ENCODE data around the gene L3MBTL1.
"Not testable (repeated sequence)": the region's sequence is repeated elsewhere in the genome, so short reads cannot be mapped to it uniquely, and the experiment has no call there.

The L3MBTL1 gene
- 8.7 to 13.2 (median 10.8) reads per million in 4 experiments for total RNA-seq

DNA sequence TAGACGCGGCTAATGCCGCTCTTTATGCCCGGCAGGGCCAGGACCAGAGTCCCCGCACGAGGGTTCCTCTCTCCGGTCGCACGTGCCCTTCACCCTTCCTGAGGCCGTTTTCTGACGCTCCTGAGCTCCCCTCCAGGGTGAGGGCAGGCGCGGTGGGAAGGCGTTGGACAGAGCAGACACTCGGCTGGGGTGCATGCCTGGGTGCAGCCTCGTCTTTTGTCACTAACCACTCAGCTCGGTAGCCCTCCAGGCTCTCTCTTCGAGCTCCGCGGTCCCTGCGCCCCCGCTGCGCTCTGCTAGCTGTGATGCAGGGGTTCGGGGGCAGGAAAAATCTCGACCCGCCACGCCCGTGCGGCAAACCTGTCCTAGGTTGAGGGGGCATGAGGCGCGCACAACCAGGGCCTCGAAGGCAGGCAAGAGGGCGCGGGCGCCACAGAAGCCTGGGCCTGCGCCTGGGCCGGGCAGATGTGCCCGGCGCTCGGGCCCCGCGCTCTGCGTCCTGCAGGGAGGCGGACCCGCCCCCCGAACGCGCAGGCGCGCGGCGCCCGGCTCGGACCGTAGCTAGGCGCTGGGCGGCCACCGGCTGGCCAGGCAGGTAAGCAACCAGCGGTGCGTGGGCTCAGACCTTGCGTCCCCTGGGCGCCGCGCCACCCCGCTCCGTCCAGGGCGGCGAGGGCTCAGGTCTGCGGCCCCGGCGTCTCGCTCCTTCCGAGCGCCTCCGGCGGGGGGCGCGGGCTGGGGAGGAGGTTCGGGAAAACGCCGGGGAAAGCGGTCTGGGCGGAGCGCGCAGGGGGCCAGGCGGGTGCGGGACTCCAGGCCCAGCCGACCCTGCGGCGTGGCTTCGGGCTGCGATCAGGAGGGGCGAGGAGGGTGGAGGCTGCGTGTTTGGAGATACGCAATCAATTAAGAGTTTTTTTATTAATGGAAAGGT, at the start of gene L3MBTL1:
TSS of gene L3MBTL1 (plus strand) at position 548 of the 931 bp plus-strand sequence. CDS start 5,807 bp downstream, outside the sequence.
- DNase-seq: no peak

DNA sequence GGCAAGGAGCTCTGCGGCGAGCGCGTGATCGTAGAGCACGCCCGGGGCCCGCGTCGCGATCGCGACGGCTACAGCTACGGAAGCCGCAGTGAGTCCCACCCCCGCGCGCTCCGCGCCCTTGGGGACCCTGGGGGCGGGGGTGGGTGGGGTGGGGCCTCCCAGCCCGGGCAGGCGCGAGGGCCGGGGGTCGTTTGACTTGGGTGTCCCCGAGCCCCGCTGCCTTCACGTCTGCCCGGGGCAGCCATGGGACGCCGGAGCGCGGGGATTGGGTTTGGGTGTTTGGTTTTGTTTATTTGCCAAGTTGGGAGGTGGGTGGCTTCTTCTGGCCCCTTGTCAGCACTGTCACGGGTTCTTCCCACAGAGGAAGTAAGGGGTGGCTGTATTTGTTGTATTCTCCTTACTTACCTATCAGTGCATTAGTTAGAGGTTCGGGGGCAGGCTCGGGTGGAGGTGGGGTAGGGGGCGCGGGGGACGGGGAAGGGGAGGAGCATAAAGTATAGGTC, 49.0 kb upstream of the L3MBTL1 start:
- no peak for DNase-seq

DNA sequence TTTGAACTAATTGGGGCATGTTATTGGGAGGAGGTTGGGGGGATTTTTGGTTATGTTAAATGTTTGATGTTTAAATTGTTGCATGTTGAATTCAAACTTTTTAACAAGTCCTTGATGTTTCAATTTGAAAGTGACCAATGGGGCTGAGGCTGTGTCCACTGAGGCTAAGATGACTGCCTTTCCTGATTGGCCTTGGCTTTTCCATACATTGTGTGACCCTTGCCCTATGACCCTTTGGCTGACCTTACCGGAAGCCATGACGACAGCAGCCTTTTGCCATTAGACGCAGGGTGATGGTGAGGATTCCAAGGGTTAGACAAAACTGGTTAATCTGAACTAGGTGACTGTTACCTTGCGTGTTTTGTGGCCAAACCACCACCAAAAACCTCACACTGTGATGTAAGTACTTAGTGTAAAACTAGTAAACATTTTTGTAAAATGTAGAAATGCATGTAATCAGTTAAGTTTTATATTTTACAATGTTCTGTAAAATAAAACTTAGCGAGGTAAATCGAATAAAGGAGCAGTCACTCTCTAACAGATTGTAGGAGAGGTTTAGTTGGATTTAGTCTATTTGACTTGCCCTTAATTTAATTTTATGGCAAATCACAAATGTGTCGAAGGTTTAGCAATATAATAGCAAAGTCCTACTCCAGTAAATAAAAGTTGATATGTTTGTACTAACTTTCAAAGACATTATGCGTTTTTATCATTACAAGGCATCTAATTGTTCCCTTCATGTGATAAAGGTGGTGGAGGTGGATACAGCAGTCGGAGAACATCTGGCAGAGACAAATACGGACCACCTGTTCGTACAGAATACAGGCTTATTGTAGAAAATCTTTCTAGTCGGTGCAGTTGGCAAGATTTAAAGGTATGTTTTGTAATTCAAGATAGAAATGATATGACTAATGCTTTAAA, 48.2 kb upstream of the L3MBTL1 start:
- no peak for DNase-seq

DNA sequence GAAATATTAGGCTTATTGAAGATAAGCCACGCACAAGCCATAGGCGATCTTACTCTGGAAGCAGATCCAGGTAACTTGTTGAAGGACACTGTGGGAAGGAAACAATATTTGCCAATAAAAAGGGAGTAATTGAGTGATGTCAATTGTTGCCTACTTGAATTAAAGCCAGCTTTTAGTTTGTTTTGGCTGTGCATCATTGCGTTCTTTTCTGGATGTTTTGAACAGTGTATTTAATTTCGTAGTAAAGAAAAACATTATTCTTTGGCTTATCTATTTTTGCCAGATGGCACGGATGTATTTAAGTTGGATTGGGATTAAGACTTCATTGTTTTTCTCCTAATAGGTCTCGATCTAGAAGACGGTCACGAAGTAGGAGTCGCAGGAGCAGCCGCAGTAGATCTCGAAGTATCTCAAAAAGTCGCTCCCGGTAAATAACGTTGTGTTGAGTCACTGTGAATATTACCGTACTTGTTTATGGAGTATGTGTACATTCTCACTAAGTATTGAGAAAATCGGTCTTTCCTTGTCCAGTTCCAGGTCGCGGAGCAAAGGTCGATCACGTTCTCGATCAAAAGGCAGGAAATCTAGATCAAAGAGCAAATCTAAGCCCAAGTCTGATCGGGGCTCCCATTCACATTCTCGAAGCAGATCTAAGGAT, 47.2 kb upstream of the L3MBTL1 start:
- no peak for DNase-seq

DNA sequence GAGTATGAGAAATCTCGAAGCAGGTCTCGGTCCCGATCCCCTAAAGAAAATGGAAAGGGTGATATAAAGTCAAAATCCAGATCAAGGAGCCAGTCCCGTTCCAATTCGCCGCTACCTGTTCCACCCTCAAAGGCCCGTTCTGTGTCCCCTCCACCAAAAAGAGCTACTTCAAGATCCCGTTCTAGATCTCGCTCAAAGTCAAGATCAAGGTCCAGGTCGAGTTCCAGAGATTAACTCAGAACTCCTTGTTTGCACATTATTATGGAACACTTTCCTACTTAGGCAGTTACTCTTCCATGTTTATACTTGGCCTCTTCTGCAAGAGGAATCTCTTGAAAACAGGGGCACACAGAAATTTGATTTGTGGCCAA, 46.7 kb upstream of the L3MBTL1 start:
- DNase-seq: no peak

DNA sequence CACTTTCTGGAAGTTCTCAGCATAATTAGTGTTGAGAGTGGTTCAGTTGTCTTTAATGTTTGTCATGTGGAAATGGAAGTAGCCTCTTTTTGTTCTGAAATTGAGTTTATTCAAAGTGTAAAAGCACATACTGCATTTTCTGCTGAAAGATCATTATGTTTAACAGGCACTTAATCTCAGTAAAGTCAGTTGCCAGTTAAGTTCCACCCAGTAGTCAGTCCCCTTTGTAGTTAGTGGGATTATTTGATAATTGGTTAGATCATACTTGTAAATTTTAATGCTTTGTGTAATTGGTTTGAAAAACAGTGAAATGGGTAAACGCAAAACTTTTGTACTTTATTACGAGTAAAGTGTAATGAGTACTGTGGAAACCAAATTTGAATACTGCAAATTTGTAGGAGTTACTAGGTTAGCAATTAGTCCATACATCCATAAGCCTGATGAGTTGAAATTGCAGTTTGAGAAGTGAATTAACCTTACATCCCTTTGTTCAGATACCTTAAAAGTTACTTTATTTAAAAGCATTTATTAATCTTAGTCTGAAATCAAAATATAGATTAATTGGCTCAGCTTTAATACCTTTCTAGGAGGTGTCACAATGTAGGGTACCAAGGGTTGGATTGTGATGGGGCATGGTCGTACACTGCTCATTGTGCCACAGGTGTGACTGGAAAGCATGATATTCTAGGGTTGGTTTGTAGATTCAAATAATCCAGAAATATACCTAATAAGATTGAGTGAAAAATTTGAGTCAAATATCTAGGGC, 45.4 kb upstream of the L3MBTL1 start:
- DNase-seq: no peak

DNA sequence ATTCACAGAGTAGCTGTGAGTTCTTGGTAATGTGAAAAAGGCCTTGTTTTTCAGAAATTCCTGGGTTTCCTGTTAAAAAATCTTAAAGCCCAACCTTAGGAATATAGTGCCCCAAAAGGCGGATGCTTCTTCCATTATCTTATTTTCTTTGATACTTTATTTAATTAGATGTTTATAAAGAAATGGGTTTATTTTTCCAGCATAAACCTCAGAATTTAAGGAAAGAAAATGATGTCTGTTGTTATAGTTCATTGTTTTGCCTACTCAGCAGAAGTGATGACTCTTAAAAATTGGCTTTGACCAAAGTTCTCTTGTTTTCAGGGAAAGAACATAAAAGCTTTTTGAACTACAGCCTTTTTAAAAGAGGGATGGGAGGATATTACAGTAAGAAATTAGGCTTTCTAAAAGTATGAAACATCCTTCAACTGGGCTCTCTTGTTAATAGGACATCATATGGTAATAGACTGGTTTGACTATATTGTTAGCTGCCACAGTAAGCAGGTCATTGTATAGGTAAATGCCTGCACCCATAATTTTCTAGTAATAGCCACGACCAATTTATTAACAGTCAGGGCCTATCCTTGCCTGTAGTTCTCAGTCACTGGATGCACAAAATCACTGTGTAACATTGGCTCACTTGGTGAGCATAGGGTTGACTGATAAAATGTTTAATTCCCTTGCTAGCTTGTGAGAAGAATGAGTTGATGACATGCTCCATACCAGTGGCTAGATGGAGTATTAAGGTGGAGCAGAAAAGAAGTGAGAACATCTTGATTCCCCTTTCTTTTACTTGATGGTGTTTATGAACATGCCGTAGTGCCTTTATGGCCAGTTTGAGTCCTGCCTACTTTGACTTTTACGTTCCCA, 44.6 kb upstream of the L3MBTL1 start:
- no peak for DNase-seq

DNA sequence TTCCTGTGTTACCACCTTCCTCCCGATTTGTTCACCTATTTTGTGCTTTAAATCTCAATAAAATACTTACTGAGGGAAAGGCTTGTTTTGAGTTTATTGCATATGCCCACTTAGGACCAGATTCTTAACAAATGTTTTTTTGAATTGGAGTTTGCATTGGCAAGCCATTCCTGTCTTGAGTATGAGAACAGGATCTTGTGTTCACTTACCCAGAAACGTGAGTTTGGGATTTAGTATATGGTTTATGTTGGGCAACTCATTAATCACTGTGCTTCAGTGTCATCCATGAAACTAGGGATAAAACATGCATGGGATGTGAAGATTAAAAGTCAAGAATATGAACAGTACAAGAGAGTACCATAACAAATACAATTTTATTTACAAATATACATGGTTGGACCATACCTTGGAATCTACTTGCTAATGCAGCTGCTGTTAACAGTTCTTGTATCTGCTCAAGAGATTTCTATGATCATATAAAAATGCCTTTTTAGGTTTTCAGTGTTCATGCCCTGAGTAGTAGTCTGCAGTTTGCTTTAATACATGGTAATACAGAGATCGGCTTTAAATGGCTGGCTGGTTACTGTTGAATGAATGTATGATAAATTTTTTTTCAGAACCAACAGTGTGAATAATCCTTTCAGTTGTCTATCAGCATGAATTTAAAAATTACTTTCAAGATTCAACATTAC, 43.8 kb upstream of the L3MBTL1 start:
- no peak for DNase-seq

DNA sequence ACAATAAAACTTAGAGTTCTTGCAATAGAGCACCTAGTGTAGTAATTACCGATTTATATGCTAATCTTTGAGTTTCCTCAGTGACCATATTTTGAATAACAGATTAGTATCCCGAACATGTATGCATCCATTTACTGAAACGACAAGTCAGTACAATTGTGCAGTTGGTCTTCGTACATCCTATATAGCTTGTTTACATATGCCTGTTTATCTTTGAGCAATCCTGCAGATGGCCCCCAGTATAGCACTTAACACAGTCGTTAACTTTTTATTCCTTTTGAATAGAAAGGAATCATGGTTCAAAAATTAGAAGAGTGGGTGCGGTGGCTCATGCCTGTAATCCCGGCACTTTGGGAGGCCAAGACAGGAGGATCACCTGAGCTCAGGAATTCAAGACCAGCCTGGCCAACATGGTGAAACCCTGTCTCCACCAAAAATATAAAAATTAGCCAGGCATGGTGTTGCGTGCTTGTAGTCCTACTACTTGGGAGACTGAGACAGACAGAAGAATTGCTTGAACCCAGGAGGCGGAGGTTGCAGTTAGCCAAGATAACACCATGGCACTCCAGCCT, 43.2 kb upstream of the L3MBTL1 start:
- DNase-seq: no peak

DNA sequence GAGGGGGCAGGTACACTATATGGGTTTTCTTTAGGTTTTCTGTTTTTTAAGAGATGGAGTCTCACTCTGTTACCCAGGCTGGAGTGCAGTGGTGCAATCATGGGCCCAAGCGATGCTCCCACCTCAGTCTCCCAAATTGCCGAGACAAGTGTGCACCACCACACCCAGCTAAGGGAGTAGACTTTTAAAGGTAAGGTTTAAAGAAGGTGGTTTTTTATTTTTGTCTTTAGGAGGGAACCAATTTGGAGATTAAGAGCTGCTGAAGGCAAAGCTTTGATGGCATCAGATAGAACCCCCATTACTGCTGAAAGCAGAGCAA, 41.9 kb upstream of the L3MBTL1 start:
- no peak for DNase-seq

DNA sequence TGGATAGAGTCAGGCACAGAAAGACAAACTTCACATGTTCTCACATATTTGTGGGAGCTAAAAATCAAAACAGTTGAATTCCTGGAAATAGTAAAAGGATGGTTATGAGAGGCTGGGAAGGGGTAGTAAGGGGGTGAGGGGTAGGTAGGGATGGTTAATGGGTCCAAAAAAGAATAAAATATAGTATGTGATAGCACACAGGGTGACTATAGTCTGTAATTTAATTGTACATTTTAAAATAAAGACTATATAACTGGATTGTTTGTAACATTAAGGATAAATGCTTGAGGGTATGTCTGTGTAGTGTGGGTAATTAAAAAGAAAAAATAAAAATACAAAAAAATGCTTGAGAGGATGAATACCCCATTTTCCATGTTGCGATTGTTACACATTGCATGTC, 39.9 kb upstream of the L3MBTL1 start:
- DNase-seq: no peak

DNA sequence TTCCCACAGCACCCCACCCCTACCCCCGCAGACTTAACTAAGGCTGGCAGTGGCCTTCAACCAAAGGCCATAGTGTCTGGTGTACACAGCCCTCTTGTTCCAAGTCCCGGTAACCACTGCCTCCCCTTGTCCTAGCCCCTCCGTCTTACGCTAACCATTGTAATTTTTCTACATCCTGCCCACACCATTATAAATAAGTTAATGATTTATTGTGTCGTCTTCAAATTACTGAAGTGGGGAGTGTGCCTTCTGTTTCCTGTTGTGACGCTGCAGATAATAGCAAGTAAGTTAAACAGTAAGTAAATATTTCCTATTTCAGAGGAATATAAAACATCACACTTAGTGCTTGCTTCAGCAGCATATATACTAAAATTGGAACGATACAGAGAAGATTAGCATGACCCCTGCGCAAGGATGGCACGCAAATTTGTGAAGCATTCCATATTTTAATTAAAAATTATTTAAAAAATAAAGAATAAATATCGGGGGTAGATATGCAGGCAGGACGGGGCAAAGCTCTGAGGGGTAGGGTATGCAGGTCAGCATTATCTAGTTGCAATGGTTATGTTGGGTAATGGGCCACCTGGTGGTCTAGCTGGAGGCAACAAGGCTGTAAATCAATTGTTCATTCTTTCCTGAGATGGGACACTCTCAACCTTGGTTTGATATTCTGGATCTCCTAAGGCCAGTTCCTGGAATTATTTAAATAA, 34.7 kb upstream of the L3MBTL1 start:
- no peak for DNase-seq

DNA sequence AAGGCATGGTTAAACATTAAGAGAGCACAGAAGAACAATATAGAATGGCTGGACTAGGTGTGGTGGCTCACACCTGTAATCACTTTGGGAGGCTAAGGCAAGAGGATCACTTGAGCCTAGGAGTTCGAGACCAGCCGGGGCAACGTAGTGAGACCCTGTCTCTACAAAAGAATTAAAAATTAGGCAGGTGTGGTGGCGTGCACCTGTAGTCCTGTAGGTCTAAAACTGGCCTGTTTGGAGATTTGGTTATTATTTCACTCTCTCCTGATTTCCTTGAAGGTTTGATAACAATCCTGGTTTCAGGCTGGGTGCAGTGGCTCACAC, 34.2 kb upstream of the L3MBTL1 start:
- DNase-seq: no peak

DNA sequence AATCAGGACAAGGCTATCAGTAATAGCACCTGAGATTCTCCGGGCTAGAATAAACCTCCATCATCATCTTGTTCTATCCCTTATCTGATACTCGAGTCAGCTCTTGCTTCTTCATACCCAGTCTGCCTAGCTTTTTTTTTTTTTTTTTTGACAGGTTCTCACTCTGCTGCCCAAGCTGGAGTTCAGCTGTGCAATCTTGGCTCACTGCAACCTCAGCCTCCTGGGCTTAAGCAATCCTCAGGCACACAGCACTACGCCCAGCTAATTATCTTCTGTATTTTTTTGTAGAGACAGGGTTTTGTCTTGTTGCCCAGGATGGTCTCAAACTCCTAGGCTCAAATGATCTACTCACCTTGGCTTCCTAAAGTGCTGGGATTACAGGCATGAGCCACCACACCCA, 30.3 kb upstream of the L3MBTL1 start:
- DNase-seq: no peak

DNA sequence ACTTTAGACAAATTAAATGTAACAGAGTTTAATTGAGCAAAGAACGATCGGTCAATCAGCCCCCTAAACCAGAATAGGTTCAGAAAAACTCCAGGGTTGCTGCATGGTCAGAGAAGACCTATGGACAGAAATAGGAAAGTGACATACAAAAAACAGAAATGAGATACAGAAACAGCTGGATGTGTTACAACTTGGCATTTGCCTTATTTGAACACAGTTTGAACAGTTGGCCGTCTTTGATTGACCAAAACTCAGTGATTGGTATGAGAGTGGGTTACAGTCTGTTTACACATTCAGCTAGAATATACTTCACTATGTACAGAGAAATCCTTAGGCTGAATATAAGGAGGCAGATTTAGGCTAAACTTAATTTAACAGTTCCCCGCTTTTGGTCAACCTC, 29.9 kb upstream of the L3MBTL1 start:
- no peak for DNase-seq

DNA sequence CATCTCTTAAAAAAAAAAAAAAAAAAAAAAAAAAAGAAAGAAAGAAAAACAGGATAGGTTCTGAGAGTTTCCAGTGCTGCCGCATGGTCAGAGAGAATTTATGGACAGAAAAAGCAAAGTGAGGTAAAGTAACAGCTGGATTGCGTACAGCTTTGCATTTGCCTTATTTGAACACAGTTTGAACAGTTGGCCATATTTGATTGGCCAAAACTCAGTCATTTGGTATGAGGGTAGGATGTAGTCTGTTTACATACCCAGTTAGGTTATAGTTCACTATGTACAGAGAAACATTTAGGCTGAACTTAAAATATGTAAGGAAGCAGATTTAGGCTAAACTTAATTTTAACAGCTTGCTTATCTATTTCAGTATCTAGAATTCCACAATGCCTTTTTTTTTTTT, 17.5 kb upstream of the L3MBTL1 start:
- DNase-seq: no peak

DNA sequence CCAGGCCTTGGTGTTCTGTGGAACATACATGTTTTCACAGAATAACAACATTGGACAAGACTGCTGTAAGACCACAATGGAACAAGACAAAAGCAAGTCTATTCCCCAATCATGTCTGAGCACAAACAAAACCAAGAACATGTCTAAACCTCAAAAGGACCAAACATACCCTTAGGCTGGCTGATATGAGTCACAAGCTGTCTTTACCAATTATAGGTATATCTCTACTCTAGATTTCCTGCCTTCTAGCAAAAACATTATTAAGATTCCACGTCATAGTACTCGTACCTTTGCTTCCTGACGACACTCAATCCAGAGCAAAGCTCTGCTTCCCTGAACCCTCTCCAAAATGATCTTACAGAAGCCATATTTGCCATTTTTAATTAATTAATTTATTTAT, 15.4 kb upstream of the L3MBTL1 start:
- DNase-seq: no peak

DNA sequence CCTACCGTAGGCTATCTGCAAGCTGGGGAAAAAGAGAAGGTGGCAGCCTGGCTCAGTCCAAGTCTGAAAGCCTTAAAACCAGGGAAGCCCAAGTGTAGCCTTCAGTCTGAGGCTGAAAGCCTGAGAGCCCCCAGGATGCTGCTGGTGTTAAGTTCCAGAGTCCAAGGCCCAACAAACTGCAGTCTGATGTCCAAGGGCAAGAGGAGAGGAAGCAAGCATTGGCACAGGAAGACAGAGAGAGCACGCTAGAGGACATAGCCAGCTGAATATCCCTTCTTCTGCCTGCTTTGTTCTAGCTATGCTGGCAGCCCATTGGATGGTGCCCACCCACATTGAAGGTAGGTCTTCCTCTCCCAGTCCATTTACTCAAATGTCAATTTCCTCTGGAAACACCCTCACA, 12.1 kb upstream of the L3MBTL1 start:
- no peak for DNase-seq

DNA sequence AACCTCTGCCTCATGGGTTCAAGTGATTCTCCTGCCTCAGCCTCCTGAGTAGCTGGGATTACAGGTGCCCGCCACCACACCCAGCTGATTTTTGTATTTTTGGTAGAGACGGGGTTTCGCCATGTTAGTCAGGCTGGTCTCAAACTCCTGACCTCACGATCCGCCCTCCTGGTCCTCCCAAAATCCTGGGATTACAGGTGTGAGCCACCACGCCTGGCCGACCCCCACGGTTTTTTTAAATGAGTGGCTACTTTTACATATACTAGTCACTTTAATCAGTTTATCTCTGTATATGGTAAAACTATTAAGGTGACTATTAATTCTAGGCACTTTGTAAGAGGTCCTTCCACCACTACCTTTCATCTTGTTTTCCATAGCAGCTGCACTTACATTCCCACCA, 5.5 kb upstream of the L3MBTL1 start:
- DNase-seq: not testable (repeated sequence)

DNA sequence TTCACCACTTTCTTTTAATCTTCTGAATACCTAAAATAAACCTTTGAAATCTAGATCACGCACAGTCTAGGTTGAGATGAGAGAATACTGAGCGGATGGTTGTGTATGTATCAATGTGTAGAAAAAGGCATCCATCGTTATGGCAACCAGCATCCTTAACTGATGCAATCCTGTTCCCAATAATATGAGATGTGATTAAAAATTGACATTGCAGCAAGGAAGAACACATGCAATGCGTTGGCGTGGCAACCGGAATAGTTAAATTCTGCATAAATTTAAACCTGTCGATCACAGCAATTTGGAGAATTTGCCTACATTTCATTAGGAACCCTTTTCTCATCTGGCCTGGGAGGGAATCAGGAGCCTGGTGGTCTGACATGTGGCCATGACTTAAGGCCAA, 1.3 kb upstream of the L3MBTL1 start:
- DNase-seq: no peak
